ENCODE measurements around the gene RNF175.

GRCh38 chr4:153791746-153792617 lies 32.2 kb upstream of the RNF175 start:
- TF ChIP-seq CTCF (IDR thresholded peaks at IDR 0.05 in 8 of 11, conservative IDR thresholded peaks at IDR 0.05 in 3 of 11) (peak in 3 of 11 experiments; percentile 14 to 26 (median 23)), POLR2A (IDR thresholded peaks at IDR 0.05) (no peak)

Data from spleen (tissue), 7 donors.